NB4 (cell line): ENCODE measurements around the gene SLCO3A1.

Experiments used
- MYC ChIP-seq: IDR thresholded peaks from 2 replicates; pipeline ENCODE4 v1.6.1; 2011; ENCODE audit warnings: low read depth, low read length
- POLR2A ChIP-seq: IDR thresholded peaks from 2 replicates; pipeline ENCODE4 v1.6.1; 2011; ENCODE audit warnings: mild to moderate bottlenecking; ENCODE audit not compliant: insufficient read length; ENCODE audit errors: extremely low read depth
- TF ChIP-seq, protein P1 (sequence below): IDR thresholded peaks from one replicate; pipeline ENCODE4 v1.5.1; 2012; ENCODE audit warnings: low read depth, low read length
- TF ChIP-seq, protein P2 (sequence below): IDR thresholded peaks from 2 replicates; pipeline ENCODE4 v1.6.1; 2011; ENCODE audit warnings: low read depth, low read length

DNA sequence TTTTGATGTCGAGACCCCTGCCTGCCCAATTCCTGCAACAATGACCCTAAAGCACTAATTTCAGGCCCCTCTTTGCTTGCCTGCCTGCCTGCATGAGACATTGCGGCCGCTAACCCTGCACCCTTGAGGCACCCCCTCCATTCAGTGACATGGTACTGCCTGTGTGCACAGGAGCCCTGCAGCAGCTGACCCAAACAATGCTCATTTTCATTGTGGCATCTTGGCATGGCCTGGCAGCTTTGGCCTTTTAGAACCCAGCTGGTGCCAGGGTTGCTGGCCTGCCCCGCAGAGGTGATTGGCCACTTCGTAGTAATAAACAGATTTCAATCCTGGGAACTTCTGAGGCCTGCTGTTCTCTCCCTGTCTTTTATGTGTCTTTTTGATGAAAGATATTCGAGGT lies 33.8 kb downstream of the SLCO3A1 start:
- TF ChIP-seq, protein P1, sequence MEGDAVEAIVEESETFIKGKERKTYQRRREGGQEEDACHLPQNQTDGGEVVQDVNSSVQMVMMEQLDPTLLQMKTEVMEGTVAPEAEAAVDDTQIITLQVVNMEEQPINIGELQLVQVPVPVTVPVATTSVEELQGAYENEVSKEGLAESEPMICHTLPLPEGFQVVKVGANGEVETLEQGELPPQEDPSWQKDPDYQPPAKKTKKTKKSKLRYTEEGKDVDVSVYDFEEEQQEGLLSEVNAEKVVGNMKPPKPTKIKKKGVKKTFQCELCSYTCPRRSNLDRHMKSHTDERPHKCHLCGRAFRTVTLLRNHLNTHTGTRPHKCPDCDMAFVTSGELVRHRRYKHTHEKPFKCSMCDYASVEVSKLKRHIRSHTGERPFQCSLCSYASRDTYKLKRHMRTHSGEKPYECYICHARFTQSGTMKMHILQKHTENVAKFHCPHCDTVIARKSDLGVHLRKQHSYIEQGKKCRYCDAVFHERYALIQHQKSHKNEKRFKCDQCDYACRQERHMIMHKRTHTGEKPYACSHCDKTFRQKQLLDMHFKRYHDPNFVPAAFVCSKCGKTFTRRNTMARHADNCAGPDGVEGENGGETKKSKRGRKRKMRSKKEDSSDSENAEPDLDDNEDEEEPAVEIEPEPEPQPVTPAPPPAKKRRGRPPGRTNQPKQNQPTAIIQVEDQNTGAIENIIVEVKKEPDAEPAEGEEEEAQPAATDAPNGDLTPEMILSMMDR = no peak
- TF ChIP-seq POLR2A = no peak
- TF ChIP-seq, protein P2, sequence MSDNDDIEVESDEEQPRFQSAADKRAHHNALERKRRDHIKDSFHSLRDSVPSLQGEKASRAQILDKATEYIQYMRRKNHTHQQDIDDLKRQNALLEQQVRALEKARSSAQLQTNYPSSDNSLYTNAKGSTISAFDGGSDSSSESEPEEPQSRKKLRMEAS = no peak
- no peak for TF ChIP-seq MYC
